Endodermal cell (in vitro differentiated cells): ENCODE results near the gene INMT. TPM values are rescaled to one million over a fixed set of nuclear protein-coding genes. Genes with fewer than 3 reads are reported as not detected.

Experiments
- DNase-seq: peaks from one replicate; pipeline ENCODE4 v3.0.0-alpha.2; 2017
- H3K27ac ChIP-seq: 2 replicates; pipeline ENCODE4 v1.5.1; 2013; ENCODE audit warnings: mild to moderate bottlenecking, low read depth, low read length, moderate library complexity
- H3K27me3 ChIP-seq: 2 replicates; pipeline ENCODE4 v1.6.1; 2013; ENCODE audit warnings: mild to moderate bottlenecking, low read length, moderate library complexity; ENCODE audit not compliant: insufficient read depth, control insufficient read depth, poor library complexity, severe bottlenecking
- H3K36me3 ChIP-seq: 2 replicates; pipeline ENCODE4 v1.7.0; 2013; ENCODE audit warnings: mild to moderate bottlenecking, low read length, moderate library complexity; ENCODE audit not compliant: control insufficient read depth, insufficient read depth
- H3K4me1 ChIP-seq: one replicate; pipeline ENCODE4 v1.7.0; 2013; ENCODE audit warnings: low read length; ENCODE audit not compliant: control insufficient read depth, insufficient read depth
- H3K4me3 ChIP-seq: 2 replicates; pipeline ENCODE4 v1.5.1; 2013; ENCODE audit warnings: mild to moderate bottlenecking, low read length, moderate library complexity
- H3K9ac ChIP-seq: 2 replicates; pipeline ENCODE4 v1.6.1; 2013; ENCODE audit warnings: mild to moderate bottlenecking, low read length, moderate library complexity; ENCODE audit not compliant: poor library complexity, severe bottlenecking; ENCODE audit errors: extremely low read depth
- H3K9me3 ChIP-seq: 2 replicates; pipeline ENCODE4 v1.6.1; 2013; ENCODE audit warnings: mild to moderate bottlenecking, low read length, moderate library complexity; ENCODE audit not compliant: control insufficient read depth
- H3K27ac Mint-ChIP-seq: 2 replicates; pipeline ENCODE4 v1.8.0; 2020; ENCODE audit warnings: mixed read lengths
- H3K27me3 Mint-ChIP-seq: 2 replicates; pipeline ENCODE4 v1.8.0; 2021; ENCODE audit warnings: mild to moderate bottlenecking, mixed read lengths; ENCODE audit not compliant: insufficient read depth
- H3K36me3 Mint-ChIP-seq: 2 replicates; pipeline ENCODE4 v1.8.0; 2020; ENCODE audit warnings: low read depth, mixed read lengths
- H3K4me1 Mint-ChIP-seq: 2 replicates; pipeline ENCODE4 v1.8.0; 2020; ENCODE audit warnings: mixed read lengths
- H3K4me3 Mint-ChIP-seq: 2 replicates; pipeline ENCODE4 v1.8.0; 2020; ENCODE audit warnings: mild to moderate bottlenecking, moderate library complexity, mixed read lengths
- H3K9me3 Mint-ChIP-seq: 2 replicates; pipeline ENCODE4 v1.8.0; 2020; ENCODE audit warnings: mild to moderate bottlenecking, mixed read lengths
- CTCF ChIP-seq: fragments of 200-600 bp; sonication (generic); conservative IDR thresholded peaks from 2 replicates; pipeline ENCODE4 v1.5.0; 2021; ENCODE audit warnings: antibody characterized with exemption, mild to moderate bottlenecking
- WGBS, 2 experiments: methylation state at CpG; one replicate each; pipeline versions ENCODE4 v1.1.5 to v1.1.7; 2013; ENCODE audit warnings: missing lambda C conversion rate in 2 of 2, mixed read lengths in 1 of 2; ENCODE audit not compliant: insufficient coverage in 1 of 2, insufficient read length in 1 of 2; 5-methylcytosine and 5-hydroxymethylcytosine counted together
- total RNA-seq, 2 donors: library from RNA; stranded (reverse); fragmentation: NEBNext Ultra II Directional in 1 of 2; extraction: Animal tissue kit (Norgen Biotek cat#: 25700) in 1 of 2; gene quantifications; 2 replicates in 1 of 2; 3 replicates in 1 of 2; pipeline ENCODE4 v1.2.1, GENCODE V29; 2021

The INMT gene
- total RNA-seq, 2 donors from 2014 or later: 3.0 to 3.3 TPM

- Histone ChIP-seq H3K4me1 (no peaks in the 10 kb centered on the region), H3K9ac (no peak overlapping the region), H3K27ac (no peak overlapping the region), H3K36me3 (peaks cover 38% of the 10 kb centered on the region), H3K9me3 (no peaks in the 10 kb centered on the region), H3K27me3 (no peaks in the 10 kb centered on the region), H3K4me3 (no peak overlapping the region)
- 93 to 100% methylated on average over 4 to 9 of the region's 9 CpGs for WGBS, 2 experiments
- no peak for DNase-seq
- Mint-ChIP-seq H3K27me3 (no peaks in the 10 kb centered on the region), H3K4me3 (no peak overlapping the region), H3K36me3 (peaks cover 49% of the 10 kb centered on the region), H3K27ac (no peak overlapping the region), H3K9me3 (no peaks in the 10 kb centered on the region), H3K4me1 (no peaks in the 10 kb centered on the region)
- no peak for TF ChIP-seq CTCF
Observed at GRCh38 chr7:30785786-30786185, 33.9 kb downstream of the INMT start.

DNA sequence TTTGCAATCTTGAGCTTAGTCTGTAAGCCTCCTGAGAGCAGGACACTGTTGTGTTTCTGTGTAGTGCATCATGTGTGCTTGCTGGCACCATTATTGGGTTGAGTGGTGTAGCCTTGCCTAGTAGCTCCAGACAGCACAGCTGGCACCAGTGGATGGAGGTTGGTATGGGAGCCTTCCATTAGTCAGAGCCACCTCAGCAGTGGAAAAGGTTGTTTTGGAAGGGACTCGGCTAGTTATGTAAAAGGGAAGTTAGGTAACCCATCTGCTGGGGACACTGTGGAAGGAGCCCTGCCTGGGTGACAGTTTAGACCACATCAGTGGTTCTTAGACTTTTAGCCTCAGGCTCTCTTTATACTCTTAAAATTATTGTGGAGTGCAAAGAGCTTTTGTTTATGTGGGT lies 35.6 kb downstream of the INMT start:
- WGBS, 2 experiments: 86 to 91% methylated on average over 1 of the region's 1 CpG
- H3K9ac ChIP-seq: no peak overlapping the region
- no peaks in the 10 kb centered on the region for H3K4me1 ChIP-seq
- H3K27ac ChIP-seq: no peak overlapping the region
- no peak for TF ChIP-seq CTCF
- H3K9me3 ChIP-seq: no peaks in the 10 kb centered on the region
- Mint-ChIP-seq H3K27ac (no peak overlapping the region), H3K36me3 (peaks cover 45% of the 10 kb centered on the region), H3K9me3 (no peaks in the 10 kb centered on the region), H3K4me1 (no peaks in the 10 kb centered on the region), H3K27me3 (no peaks in the 10 kb centered on the region), H3K4me3 (no peak overlapping the region)
- H3K36me3 ChIP-seq: peaks cover 24% of the 10 kb centered on the region
- H3K4me3 ChIP-seq: no peak overlapping the region
- no peaks in the 10 kb centered on the region for H3K27me3 ChIP-seq
- DNase-seq: no peak

DNA sequence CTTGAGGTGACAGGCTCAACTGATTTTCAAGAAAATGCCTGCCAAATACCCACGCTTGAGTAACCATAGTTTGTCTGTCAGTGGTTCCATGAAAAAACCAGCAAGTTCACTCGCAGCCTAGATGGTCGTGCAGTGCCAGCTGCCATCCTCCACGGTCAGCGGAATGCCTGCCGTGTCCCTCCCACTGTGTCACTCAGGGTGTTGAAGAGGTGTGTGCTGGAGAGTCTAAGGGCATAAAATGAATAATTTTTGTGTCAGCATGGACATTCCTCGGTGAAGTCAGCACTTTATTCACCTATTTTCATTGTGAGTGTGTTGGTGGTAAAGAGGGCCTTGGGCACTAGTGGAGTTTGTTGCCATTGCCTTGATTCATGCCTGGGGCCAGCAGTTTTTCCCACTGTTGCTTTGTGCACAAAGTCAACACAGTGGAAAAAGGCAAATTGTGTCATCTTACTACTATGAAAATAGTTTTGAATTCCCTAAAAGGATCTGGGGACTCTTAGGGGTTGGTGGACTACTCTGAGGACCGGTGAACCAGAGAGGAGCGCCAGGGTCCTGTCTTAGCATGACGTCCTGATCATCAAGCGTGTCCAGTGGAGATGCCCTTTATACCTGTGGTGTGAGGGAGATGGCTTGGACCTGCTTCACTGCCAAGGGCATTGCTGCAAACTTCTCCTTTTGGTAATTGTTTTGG lies 36.9 kb downstream of the INMT start:
- Histone ChIP-seq H3K27me3 (no peaks in the 10 kb centered on the region), H3K36me3 (peaks cover 13% of the 10 kb centered on the region), H3K4me1 (no peaks in the 10 kb centered on the region), H3K9me3 (no peaks in the 10 kb centered on the region), H3K9ac (no peak overlapping the region), H3K27ac (no peak overlapping the region), H3K4me3 (no peak overlapping the region)
- DNase-seq: no peak
- no peak for TF ChIP-seq CTCF
- H3K27me3 Mint-ChIP-seq: no peaks in the 10 kb centered on the region
- H3K4me3 Mint-ChIP-seq: no peak overlapping the region
- H3K4me1 Mint-ChIP-seq: no peaks in the 10 kb centered on the region
- H3K36me3 Mint-ChIP-seq: peaks cover 36% of the 10 kb centered on the region
- no peak overlapping the region for H3K27ac Mint-ChIP-seq
- H3K9me3 Mint-ChIP-seq: no peaks in the 10 kb centered on the region
- 75 to 83% methylated on average over 7 to 11 of the region's 11 CpGs for WGBS, 2 experiments
